Measurements from ENCODE around the gene LAMA3. TPM values are rescaled to one million over a fixed set of nuclear protein-coding genes. Genes with fewer than 3 reads are reported as not detected.
A peak's percentile ranks its signal among the peaks of the same experiment; 100 is the strongest.

The LAMA3 gene
- total RNA-seq, 8 experiments from 2014 or later: 0.22 to 20.5 (median 1.9) TPM

DNA sequence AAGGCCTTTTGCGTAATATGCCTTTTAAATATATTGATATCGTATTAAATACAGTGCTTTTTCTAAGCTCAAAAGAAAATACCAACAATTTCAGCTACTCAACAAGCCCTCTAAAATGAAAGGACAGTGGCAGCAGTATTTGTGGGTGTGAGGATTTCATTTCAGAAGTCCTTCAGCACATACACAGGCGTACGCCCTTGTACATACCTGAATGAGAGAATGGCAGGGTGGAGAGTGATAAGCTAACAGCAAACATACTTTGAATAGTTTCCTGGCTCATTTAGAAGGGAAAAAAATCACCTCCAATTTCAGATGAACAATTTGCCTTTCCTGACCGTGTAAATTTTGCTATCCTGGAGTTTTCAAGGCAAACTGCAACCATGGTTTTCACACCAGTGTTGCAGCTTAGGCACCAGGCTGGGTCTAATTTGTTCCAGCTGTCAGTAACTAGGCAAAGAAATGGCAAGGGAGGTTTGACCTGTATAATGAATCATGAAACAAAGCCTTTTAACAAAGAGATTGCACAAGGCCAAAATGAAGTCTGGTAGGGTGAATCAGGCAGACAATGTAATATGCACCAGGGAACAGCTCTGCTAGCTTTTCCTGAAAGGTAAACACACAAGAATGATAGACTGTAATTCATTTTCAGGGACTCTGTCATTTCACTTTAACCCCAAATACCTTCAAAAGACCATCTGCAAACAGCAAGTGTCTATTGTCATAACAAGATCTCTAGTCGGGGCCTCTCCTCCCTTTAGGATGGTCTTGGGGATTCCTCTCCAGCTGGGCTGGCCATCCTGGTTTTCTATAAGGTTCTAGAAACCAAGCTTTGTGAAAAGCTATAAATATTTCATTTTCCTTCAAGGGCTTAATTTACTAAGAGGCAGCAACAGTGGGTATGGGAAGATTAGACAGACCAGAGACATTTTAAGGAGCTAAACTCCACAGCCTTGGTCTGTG is 38.0 kb upstream of the LAMA3 start:
- no peak overlapping the region for H3K27ac ChIP-seq
- in situ Hi-C loops (cut with MboI; ENCODE audit: low pct_unique_long_range_greater_than_20kb in 2 of 9, low sequenced_read_pairs in 9 of 9, unreplicated experiment in 9 of 9): no loop called here
- H3K4me1 ChIP-seq (replicated peaks in 1 of 2): peaks cover 8 to 20% of the 10 kb centered on the region in 2 donors
- WGBS, 10 experiments: 43 to 89% (median 73%) methylated on average over 2 to 6 of the region's 6 CpGs; no CpG with 5 or more reads in 1 of the 10 experiments
- no peak overlapping the region for H3K4me3 ChIP-seq
- ATAC-seq (replicated peaks in 6 of 8): peak in 7 of 8 experiments; percentile 66 to 96 (median 80)

DNA sequence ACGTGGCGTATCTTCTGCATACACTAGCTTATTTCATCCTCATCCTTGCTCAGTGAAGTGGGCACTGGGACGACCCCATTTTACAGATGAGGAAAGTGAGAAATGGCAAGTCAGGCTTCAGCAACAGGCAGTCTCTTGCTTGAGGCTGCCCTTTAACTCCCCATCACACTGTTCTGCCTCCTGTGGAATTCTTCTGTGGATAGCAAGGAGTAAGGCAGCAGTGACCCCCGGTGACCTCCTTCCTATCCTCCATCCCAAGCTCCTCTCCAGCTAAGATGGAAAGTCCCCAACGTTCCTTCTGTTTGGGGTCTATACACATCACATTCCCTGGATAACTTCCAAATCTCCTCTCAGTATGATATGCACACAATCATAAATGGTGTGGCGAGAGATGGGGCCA is 37.0 kb upstream of the LAMA3 start:
- no peak overlapping the region for H3K4me3 ChIP-seq
- 53 to 100% (median 95%) methylated on average over 1 to 4 of the region's 6 CpGs; no CpG with 5 or more reads in 1 of the 10 experiments for WGBS, 10 experiments
- no peak for ATAC-seq (replicated peaks in 6 of 8)
- in situ Hi-C loops (cut with MboI; ENCODE audit: low pct_unique_long_range_greater_than_20kb in 2 of 9, low sequenced_read_pairs in 9 of 9, unreplicated experiment in 9 of 9): no loop called here
- peaks cover 8 to 20% of the 10 kb centered on the region in 2 donors for H3K4me1 ChIP-seq (replicated peaks in 1 of 2)
- H3K27ac ChIP-seq: no peak overlapping the region

DNA sequence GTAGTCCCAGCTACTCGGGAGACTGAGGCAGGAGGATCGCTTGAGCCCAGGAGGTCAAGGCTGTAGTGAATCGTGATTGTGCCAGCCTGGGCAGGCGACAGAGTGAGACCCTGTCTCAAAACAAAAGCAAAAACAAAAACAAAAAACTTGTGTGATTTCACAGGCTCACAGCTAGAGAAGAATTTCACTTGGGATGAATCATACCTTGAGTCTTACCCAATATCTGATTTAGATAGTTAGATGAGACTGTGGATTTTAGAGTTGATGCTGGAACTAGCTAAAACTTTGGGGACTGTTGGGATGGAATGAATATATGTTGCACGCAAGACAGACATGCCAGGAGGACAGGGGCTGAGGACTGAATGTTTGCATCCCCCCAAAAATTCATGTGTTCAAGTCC is 31.0 kb upstream of the LAMA3 start:
- 40 to 100% (median 82%) methylated on average over 1 to 5 of the region's 5 CpGs; no CpG with 5 or more reads in 2 of the 10 experiments for WGBS, 10 experiments
- Histone ChIP-seq H3K27ac (no peak overlapping the region), H3K4me3 (no peak overlapping the region), H3K4me1 (replicated peaks in 1 of 2) (no peaks in the 10 kb centered on the region)
- no peak for ATAC-seq (replicated peaks in 6 of 8)
- in situ Hi-C loops (cut with MboI; ENCODE audit: low pct_unique_long_range_greater_than_20kb in 2 of 9, low sequenced_read_pairs in 9 of 9, unreplicated experiment in 9 of 9): no loop called here

DNA sequence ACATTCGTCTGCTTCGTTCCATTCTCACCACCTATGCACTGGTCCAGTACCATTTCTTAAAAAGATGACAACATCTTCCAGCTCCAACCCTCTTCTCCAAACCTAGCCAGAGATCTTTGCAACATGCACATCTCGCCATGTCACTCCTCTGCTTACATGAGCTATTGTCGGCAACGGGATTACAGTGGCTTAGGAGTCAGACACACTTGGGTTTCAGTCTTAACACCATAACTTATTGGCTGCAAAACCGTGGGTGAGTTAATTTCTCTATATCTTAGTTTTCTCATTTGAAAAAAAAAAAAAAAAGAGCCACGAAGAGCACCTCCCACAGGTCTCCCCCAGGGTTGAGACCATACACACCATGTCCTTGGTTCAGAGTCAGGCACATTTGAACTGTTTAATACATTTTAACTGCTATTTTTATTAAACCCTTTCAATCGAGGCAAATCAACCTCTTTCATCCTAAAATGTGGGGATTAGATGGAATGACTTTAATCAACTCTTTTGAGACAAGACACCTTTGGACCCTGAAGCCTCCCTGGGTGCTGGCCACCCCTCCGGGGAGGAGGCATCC is 27.4 kb upstream of the LAMA3 start:
- Histone ChIP-seq H3K4me1 (replicated peaks in 1 of 2) (no peaks in the 10 kb centered on the region), H3K27ac (no peak overlapping the region), H3K4me3 (peak overlapping the region; percentile 32 to 39 (median 34))
- in situ Hi-C loops (cut with MboI; ENCODE audit: low pct_unique_long_range_greater_than_20kb in 2 of 9, low sequenced_read_pairs in 9 of 9, unreplicated experiment in 9 of 9): no loop called here
- WGBS, 10 experiments: 0 to 95% (median 73%) methylated on average over 1 to 8 of the region's 9 CpGs; no CpG with 5 or more reads in 2 of the 10 experiments
- no peak for ATAC-seq (replicated peaks in 6 of 8)

DNA sequence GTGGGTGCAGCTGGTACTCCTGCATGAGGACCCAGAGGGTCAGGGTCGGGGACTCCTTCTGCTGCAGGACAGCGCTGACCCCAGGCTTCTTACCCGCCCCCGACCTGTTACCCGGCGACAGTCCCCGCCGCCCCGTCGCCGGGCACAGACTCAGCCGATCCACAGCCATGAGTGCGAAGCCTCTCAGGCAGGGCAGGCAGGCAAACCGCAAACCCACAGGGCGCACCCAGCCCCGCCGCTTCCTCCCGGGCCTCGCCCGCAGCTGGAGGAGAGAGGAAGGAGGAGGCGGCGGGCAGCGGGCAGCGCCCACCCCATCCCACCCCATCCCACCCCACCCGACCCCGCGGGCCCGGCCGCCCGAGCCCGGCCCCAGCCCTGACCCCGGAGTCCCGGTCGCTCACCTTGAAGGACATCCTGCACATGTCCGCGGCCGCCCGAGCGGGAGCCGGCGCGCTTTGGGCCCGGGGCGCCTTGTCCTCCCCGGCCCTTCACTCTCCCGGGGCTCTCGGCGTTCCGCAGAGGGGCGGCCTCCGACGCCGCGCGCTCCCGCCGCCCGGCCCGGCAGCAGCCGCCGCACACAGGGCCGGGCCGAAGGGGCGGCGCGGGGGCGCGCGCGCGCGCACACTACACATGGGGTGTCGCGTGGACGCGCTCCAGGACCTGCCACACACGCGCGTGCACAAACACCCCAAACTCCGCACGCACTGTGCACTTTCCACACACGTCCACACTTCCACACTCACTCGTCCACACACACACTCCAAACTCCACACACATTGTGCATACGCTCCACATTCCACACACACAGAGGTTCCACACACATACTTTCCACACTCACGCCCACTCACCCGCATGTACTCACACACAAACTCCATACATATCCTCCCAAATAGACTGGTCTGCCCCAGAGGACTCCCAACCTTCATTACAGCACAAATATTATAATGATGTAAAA is 26.7 kb upstream of the LAMA3 start, which contains the start of gene ANKRD29:
Gene ANKRD29, minus strand, starts transcription at position 603 of the 955 bp plus-strand sequence. Its CDS starts 181 bp downstream, at position 422.
- H3K27ac ChIP-seq: no peak within 1 kb of the TSS
- 6 to 60% (median 36%) methylated on average over 1 to 15 of the region's 86 CpGs; no CpG with 5 or more reads in 4 of the 10 experiments for WGBS, 10 experiments
- no peaks in the 10 kb centered on the region for H3K4me1 ChIP-seq (replicated peaks in 1 of 2)
- peak within 1 kb of the TSS; percentile 32 to 39 (median 34) for H3K4me3 ChIP-seq
- peak; percentile 81 to 95 (median 88) for ATAC-seq (replicated peaks in 6 of 8)
- in situ Hi-C loops (cut with MboI; ENCODE audit: low pct_unique_long_range_greater_than_20kb in 2 of 9, low sequenced_read_pairs in 9 of 9, unreplicated experiment in 9 of 9): no loop called here

DNA sequence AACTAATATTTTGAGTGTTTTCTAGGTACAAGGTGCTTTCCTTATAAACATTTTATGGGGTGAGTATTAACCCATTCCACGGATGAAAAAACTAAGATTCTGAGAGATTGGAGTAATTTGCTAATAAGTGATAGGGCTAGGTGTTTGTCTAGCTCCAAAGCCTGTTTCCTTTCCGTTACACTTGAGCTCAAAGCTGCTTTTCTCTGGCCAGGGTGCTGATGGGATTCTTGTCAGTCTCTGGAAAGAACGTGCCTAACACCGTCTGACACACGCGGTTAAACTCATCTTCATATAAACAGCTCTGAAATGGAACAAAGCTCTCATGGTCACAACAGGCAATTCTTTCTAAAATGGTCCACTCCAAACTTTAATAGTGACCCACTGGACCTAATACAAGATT is 24.6 kb upstream of the LAMA3 start:
- H3K4me1 ChIP-seq (replicated peaks in 1 of 2): no peaks in the 10 kb centered on the region
- no peak overlapping the region for H3K4me3 ChIP-seq
- H3K27ac ChIP-seq: no peak overlapping the region
- ATAC-seq (replicated peaks in 6 of 8): no peak
- in situ Hi-C loops (cut with MboI; ENCODE audit: low pct_unique_long_range_greater_than_20kb in 2 of 9, low sequenced_read_pairs in 9 of 9, unreplicated experiment in 9 of 9): no loop called here
- 43 to 100% (median 82%) methylated on average over 1 to 6 of the region's 6 CpGs for WGBS, 10 experiments

DNA sequence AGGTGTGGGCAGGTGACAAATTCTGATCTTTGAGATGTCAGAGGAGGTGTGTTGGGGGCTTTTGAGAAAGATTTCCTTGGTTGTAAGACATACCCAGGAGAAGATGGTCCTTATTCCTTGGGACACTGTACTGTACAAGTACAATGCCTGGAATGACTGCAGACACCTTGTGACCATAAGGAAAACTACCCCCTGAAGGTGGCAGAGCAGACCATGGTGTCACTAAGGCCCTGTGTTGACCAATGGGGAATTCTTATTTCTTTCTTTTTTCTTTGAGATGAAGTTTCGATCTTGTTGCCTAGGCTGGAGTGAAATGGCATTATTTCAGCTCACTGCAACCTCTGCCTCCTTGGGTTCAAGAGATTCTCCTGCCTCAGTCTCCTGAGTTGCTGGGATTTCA is 22.1 kb upstream of the LAMA3 start:
- H3K4me1 ChIP-seq (replicated peaks in 1 of 2): no peaks in the 10 kb centered on the region
- in situ Hi-C loops (cut with MboI; ENCODE audit: low pct_unique_long_range_greater_than_20kb in 2 of 9, low sequenced_read_pairs in 9 of 9, unreplicated experiment in 9 of 9): no loop called here
- WGBS, 10 experiments: 0 to 100% (median 71%) methylated on average over 1 of the region's 1 CpG; no CpG with 5 or more reads in 4 of the 10 experiments
- no peak for ATAC-seq (replicated peaks in 6 of 8)
- no peak overlapping the region for H3K4me3 ChIP-seq
- no peak overlapping the region for H3K27ac ChIP-seq

DNA sequence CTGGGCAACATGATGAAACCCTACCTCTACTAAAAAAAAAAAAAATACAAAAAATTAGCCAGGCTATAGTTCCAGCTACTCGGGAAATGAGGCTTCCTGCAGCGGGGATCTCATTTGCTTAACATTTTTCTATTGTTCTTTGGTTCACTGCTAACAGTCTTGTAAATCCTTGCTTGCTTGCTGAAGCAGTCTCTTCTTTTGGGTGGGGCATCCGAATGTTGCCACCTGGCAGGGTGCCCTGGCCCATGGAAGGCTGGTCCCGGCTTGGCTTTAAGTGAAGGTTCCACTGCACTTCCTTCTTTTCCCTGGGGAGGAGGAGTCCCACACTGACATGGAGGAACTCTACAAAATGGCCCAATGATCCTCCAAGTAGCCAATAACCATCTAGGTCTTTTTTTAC is 20.5 kb upstream of the LAMA3 start:
- WGBS, 10 experiments: 0 to 43% (median 24%) methylated on average over 1 to 4 of the region's 4 CpGs; no CpG with 5 or more reads in 2 of the 10 experiments
- Histone ChIP-seq H3K27ac (no peak overlapping the region), H3K4me3 (no peak overlapping the region), H3K4me1 (replicated peaks in 1 of 2) (no peaks in the 10 kb centered on the region)
- ATAC-seq (replicated peaks in 6 of 8): no peak
- in situ Hi-C loops (cut with MboI; ENCODE audit: low pct_unique_long_range_greater_than_20kb in 2 of 9, low sequenced_read_pairs in 9 of 9, unreplicated experiment in 9 of 9): no loop called here

DNA sequence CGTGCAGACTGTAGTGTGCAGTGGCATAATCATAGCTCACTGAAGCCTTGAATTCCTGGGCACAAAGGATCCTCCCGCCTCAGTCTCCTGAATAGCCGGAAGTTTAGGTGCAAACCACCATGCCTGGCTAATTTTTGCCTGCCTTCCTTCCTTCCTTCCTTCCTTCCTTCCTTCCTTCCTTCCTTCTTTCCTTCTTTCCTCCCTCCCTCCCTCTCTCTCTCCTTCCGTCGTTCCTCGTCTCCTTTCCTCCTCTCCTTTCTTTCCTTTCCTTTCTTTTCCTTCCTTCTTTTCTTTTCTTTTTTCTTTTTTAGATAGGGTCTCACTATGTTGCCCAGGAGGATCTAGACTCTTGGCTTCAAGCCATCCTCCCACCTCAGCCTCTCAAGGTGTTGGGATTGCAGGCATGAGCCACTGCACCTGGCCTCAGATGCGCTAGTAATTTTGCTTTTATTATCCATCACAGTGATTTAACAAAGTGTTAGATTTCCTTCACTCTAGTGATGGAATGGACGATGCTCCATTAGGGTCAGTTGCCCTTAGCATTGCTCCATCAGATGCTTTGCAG is 20.0 kb upstream of the LAMA3 start:
- 81 to 100% (median 90%) methylated on average over 3 to 7 of the region's 8 CpGs; no CpG with 5 or more reads in 2 of the 10 experiments for WGBS, 10 experiments
- ATAC-seq (replicated peaks in 6 of 8): no peak
- in situ Hi-C loops (cut with MboI; ENCODE audit: low pct_unique_long_range_greater_than_20kb in 2 of 9, low sequenced_read_pairs in 9 of 9, unreplicated experiment in 9 of 9): no loop called here
- H3K27ac ChIP-seq: no peak overlapping the region
- no peaks in the 10 kb centered on the region for H3K4me1 ChIP-seq (replicated peaks in 1 of 2)
- H3K4me3 ChIP-seq: no peak overlapping the region

DNA sequence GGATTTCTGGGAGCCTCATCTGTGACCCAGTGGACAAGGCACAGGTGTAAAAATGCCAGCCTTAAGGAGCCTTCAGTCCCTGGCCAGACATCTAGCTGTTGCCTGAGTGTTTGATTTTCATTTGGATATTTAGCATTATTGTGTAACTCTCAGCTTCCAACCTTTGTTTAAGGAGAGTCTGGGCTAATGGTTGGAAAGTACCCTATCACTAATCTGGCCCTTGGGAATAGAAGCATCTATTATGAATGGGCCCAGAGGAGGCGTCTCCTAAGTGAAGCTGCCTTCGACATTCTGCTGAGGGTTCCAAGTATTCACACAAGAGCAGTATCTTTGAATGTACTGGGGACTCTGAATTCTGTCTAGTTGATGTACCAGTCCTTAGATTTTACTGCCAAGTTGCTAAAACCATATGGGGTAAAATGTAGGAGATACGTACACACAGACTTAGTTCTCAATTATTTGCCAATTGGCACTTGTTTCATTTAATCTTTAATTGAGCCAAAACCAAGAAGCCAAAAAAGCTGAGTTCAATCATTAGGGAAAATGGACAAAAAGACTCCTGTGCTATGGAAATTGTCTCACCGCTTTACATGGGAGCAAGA is 19.3 kb upstream of the LAMA3 start:
- no peak for ATAC-seq (replicated peaks in 6 of 8)
- H3K4me3 ChIP-seq: no peak overlapping the region
- H3K4me1 ChIP-seq (replicated peaks in 1 of 2): no peaks in the 10 kb centered on the region
- in situ Hi-C loops (cut with MboI; ENCODE audit: low pct_unique_long_range_greater_than_20kb in 2 of 9, low sequenced_read_pairs in 9 of 9, unreplicated experiment in 9 of 9): no loop called here
- no peak overlapping the region for H3K27ac ChIP-seq
- 80 to 100% (median 100%) methylated on average over 1 to 2 of the region's 4 CpGs; no CpG with 5 or more reads in 1 of the 10 experiments for WGBS, 10 experiments

DNA sequence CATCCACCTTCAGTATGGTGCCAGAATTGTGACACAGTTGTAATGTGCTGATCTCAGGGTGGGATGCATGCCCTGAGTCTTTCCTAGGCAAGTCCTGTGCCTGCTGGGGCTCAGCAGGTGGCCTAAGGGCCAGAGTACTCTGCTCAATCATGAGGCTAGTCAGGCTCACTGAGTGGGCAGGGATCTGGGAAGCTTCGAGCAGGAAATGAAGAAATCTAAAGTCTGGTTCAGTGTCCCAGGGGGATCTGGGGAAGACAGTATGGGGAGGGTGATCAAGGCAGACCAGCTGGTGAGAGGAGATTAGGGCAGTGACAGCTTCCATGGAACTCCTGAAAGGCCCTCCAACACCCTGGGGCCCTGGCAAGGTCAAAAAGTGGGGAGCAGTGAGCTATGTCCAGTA is 17.7 kb upstream of the LAMA3 start:
- in situ Hi-C loops (cut with MboI; ENCODE audit: low pct_unique_long_range_greater_than_20kb in 2 of 9, low sequenced_read_pairs in 9 of 9, unreplicated experiment in 9 of 9): no loop called here
- Histone ChIP-seq H3K27ac (no peak overlapping the region), H3K4me1 (replicated peaks in 1 of 2) (no peaks in the 10 kb centered on the region), H3K4me3 (no peak overlapping the region)
- ATAC-seq (replicated peaks in 6 of 8): no peak
- WGBS, 10 experiments: 14 to 86% methylated on average over 1 of the region's 1 CpG; no CpG with 5 or more reads in 8 of the 10 experiments

DNA sequence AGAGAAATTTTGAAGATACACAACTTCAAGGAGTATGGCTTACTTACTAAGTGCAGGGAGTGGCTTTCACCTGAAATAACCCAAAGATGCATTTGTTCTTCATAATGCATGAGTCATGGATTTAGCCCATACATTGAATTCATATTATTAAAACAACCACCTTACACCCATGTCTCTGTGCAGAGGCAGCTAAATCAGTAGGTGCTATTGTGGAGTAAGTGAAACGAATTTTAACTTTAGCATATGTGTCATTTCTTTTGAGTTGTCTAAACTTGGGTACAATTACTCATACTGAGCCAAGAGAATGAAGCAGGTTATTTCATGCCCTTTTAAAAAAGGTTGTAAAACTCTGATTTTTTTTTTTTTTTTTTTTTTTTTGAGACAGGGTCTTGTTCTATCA is 15.5 kb upstream of the LAMA3 start:
- 0 to 57% (median 20%) methylated on average over 1 of the region's 1 CpG; no CpG with 5 or more reads in 5 of the 10 experiments for WGBS, 10 experiments

More for the DNA sequence above, 15.5 kb upstream of the LAMA3 start:
- peak in 1 of 8 experiments; percentile 23 for ATAC-seq (replicated peaks in 6 of 8)
- Histone ChIP-seq H3K27ac (no peak overlapping the region), H3K4me1 (replicated peaks in 1 of 2) (no peaks in the 10 kb centered on the region), H3K4me3 (no peak overlapping the region)
- in situ Hi-C loops (cut with MboI; ENCODE audit: low pct_unique_long_range_greater_than_20kb in 2 of 9, low sequenced_read_pairs in 9 of 9, unreplicated experiment in 9 of 9): no loop called here
